Measurements from ENCODE around the gene PATJ. TPM values are rescaled to one million over a fixed set of nuclear protein-coding genes. Genes with fewer than 3 reads are reported as not detected.
A peak's percentile ranks its signal among the peaks of the same experiment; 100 is the strongest.

Gene PATJ
- total and polyA plus RNA-seq, 2 of the 13 experiments (the other 11 are each of a cell fraction or from before 2014, with no cell fraction given): 6.2 to 16.8 TPM

GRCh38 chr1:61807606-61808140, 65.4 kb downstream of the PATJ start:
- POLR2A ChIA-PET: no interaction called here
- CTCF ChIA-PET (ENCODE audit: low intra/inter-chr PET ratio, low total read pairs): no interaction called here
- no peak overlapping the region for H3K9ac ChIP-seq (ENCODE audit: insufficient read depth, low read depth, low read length)
- 95% methylated on average over 4 of the region's 4 CpGs for WGBS (ENCODE audit: low lambda C conversion rate)
- ATAC-seq (no peak), FAIRE-seq (no peak), DNase-seq (ENCODE audit: low spot score) (no peak)
- intact Hi-C loops (cut with micrococcal nuclease; ENCODE audit: unreplicated experiment) (no loop called here), in situ Hi-C loops (cut with HindIII; ENCODE audit: extremely low pct_ligation_motif_present, low pct_unique_long_range_greater_than_20kb) (no loop called here)
- no peaks in the 10 kb centered on the region for H3K9me3 ChIP-seq (ENCODE audit: low read length)
- no peak overlapping the region for H2AFZ ChIP-seq (ENCODE audit: low read length)
- TF ChIP-seq, protein P1, sequence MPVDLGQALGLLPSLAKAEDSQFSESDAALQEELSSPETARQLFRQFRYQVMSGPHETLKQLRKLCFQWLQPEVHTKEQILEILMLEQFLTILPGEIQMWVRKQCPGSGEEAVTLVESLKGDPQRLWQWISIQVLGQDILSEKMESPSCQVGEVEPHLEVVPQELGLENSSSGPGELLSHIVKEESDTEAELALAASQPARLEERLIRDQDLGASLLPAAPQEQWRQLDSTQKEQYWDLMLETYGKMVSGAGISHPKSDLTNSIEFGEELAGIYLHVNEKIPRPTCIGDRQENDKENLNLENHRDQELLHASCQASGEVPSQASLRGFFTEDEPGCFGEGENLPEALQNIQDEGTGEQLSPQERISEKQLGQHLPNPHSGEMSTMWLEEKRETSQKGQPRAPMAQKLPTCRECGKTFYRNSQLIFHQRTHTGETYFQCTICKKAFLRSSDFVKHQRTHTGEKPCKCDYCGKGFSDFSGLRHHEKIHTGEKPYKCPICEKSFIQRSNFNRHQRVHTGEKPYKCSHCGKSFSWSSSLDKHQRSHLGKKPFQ (CRISPR knock-in tag; IDR thresholded peaks at IDR 0.05; ENCODE audit: insufficient replicate concordance): no peak
- TF ChIP-seq ZNF263 (CRISPR knock-in tag; IDR thresholded peaks at IDR 0.05): no peak
- no peak for TF ChIP-seq TEAD3 (CRISPR knock-in tag; optimal IDR thresholded peaks at IDR 0.05; ENCODE audit: borderline replicate concordance)
- peak in 1 of 2 experiments; percentile 24; a peak in 1 of 4 replicates for TF ChIP-seq MAFK (conservative IDR thresholded peaks at IDR 0.05 in 1 of 2, IDR thresholded peaks at IDR 0.05 in 1 of 2; ENCODE audit: low read length in 2 of 2)
- TF ChIP-seq ZNF292 (CRISPR knock-in tag; IDR thresholded peaks at IDR 0.05; ENCODE audit: borderline replicate concordance, low read depth): no peak
- no peaks in the 10 kb centered on the region for H3K4me1 ChIP-seq (ENCODE audit: insufficient read depth, low read length)
- no peaks in the 10 kb centered on the region for H4K20me1 ChIP-seq (ENCODE audit: insufficient read depth, low read length)
- no peak overlapping the region for H3K4me3 ChIP-seq (replicated peaks in 1 of 3; ENCODE audit: insufficient read depth in 1 of 3, low read depth in 2 of 3, low read length in 3 of 3)
- peaks cover 0 to 13% of the 10 kb centered on the region in 2 experiments; a peak in 2 of 5 replicates for H3K36me3 ChIP-seq (replicated peaks in 1 of 2; ENCODE audit: control insufficient read depth in 1 of 2, insufficient read depth in 2 of 2, low read length in 2 of 2)
- no peaks in the 10 kb centered on the region for H3K79me2 ChIP-seq (ENCODE audit: insufficient read depth, low read length)
- H3K4me2 ChIP-seq (ENCODE audit: low read depth, low read length): no peak overlapping the region
- H3K27me3 ChIP-seq (ENCODE audit: control insufficient read depth in 1 of 2, insufficient read depth in 2 of 2, low read length in 2 of 2): no peaks in the 10 kb centered on the region
- H3K27ac ChIP-seq (ENCODE audit: extremely low read length, insufficient read depth, low read length): no peak overlapping the region
- BruUV-seq (replicated peaks): no TSS peak

DNA sequence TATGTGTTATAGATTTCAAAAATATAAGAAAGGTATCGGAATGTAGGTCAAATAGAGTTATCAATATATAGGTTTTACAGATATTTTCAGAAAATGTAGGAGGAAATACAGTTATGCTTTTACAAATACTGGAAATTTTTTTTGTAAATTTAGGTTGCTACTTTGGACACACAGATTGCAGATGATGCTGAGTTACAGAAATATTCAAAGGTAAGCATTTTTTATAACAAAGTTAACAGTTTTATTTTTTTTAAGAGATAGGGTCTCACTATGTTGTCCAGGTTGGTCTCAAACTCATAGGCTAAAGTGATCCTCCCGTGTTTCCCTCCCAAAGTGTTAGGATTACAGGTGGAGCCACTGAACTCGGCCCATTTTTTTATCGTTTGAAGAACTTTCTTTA, 66.0 kb downstream of the PATJ start:
- ATAC-seq: no peak
- Histone ChIP-seq H3K79me2 (ENCODE audit: insufficient read depth, low read length) (no peaks in the 10 kb centered on the region), H3K4me3 (replicated peaks in 1 of 3; ENCODE audit: insufficient read depth in 1 of 3, low read depth in 2 of 3, low read length in 3 of 3) (no peak overlapping the region), H3K27ac (ENCODE audit: extremely low read length, insufficient read depth, low read length) (no peak overlapping the region), H3K27me3 (ENCODE audit: control insufficient read depth in 1 of 2, insufficient read depth in 2 of 2, low read length in 2 of 2) (no peaks in the 10 kb centered on the region), H3K4me1 (ENCODE audit: insufficient read depth, low read length) (no peaks in the 10 kb centered on the region), H3K36me3 (replicated peaks in 1 of 2; ENCODE audit: control insufficient read depth in 1 of 2, insufficient read depth in 2 of 2, low read length in 2 of 2) (peaks cover 0 to 13% of the 10 kb centered on the region in 2 experiments; a peak in 1 of 5 replicates), H3K9ac (ENCODE audit: insufficient read depth, low read depth, low read length) (no peak overlapping the region), H2AFZ (ENCODE audit: low read length) (no peak overlapping the region), H3K9me3 (ENCODE audit: low read length) (no peaks in the 10 kb centered on the region), H3K4me2 (ENCODE audit: low read depth, low read length) (no peak overlapping the region), H4K20me1 (ENCODE audit: insufficient read depth, low read length) (no peaks in the 10 kb centered on the region)
- CTCF ChIA-PET (ENCODE audit: low intra/inter-chr PET ratio, low total read pairs): no interaction called here
- BruUV-seq (replicated peaks): no TSS peak
- TF ChIP-seq ZNF639 (CRISPR knock-in tag; conservative IDR thresholded peaks at IDR 0.05): no peak
- TF ChIP-seq HNRNPL (IDR thresholded peaks at IDR 0.05; ENCODE audit: low read depth, low read length): no peak
- peak; percentile 68 for TF ChIP-seq MAFF (IDR thresholded peaks at IDR 0.05; ENCODE audit: low read depth, low read length)
- TF ChIP-seq BRD4 (CRISPR knock-in tag; IDR thresholded peaks at IDR 0.05): no peak
- peak; percentile 53 to 74; a peak in 3 of 4 replicates for TF ChIP-seq MAFK (conservative IDR thresholded peaks at IDR 0.05 in 1 of 2, IDR thresholded peaks at IDR 0.05 in 1 of 2; ENCODE audit: low read length in 2 of 2)
- WGBS (ENCODE audit: low lambda C conversion rate): 95% methylated on average over 4 of the region's 4 CpGs
- DNase-seq (ENCODE audit: low spot score): no peak
- in situ Hi-C loops (cut with HindIII; ENCODE audit: extremely low pct_ligation_motif_present, low pct_unique_long_range_greater_than_20kb) (no loop called here), intact Hi-C loops (cut with micrococcal nuclease; ENCODE audit: unreplicated experiment) (no loop called here)
- no peak for FAIRE-seq
- POLR2A ChIA-PET: no interaction called here
